ACHN (cell line): ENCODE data around the gene AGPAT4.
A peak's percentile ranks its signal among the peaks of the same experiment; 100 is the strongest.
"Not testable (repeated sequence)": the region's sequence is repeated elsewhere in the genome, so short reads cannot be mapped to it uniquely, and the experiment has no call there.

ENCODE experiments used
- DNase-seq: peaks from one replicate; pipeline ENCODE4 v3.0.0-alpha.2; 2015
- in situ Hi-C: cut with HindIII; loops from 2 replicates; pipeline ENCODE4 v1.10.0; 2017; ENCODE audit warnings: low sequenced_read_pairs, low pct_ligation_motif_present, low pct_unique_long_range_greater_than_20kb

Gene AGPAT4

DNA sequence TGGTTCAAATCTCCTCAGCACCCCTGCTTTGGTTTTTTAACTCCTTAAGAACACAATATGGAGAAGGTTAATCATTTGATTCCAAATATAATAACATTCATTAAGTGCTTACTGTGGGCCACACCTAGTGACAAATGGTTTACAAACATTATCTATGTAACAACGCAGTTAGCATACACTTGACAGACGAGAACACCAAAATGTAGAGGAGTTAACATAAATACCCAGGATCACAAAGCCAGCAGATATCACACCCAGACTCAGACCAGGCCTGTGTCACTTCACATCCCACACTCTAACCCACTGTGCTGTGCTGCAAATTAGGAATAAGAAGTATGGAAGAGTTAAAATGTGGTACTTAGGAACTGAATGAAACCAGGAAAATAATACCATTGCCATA, 82.9 kb downstream of the AGPAT4 start:
- DNase-seq: no peak
- in situ Hi-C loops: no loop called here

GRCh38 chr6:161189891-161190290, 84.0 kb downstream of the AGPAT4 start:
- in situ Hi-C loops: no loop called here
- no peak for DNase-seq

DNA sequence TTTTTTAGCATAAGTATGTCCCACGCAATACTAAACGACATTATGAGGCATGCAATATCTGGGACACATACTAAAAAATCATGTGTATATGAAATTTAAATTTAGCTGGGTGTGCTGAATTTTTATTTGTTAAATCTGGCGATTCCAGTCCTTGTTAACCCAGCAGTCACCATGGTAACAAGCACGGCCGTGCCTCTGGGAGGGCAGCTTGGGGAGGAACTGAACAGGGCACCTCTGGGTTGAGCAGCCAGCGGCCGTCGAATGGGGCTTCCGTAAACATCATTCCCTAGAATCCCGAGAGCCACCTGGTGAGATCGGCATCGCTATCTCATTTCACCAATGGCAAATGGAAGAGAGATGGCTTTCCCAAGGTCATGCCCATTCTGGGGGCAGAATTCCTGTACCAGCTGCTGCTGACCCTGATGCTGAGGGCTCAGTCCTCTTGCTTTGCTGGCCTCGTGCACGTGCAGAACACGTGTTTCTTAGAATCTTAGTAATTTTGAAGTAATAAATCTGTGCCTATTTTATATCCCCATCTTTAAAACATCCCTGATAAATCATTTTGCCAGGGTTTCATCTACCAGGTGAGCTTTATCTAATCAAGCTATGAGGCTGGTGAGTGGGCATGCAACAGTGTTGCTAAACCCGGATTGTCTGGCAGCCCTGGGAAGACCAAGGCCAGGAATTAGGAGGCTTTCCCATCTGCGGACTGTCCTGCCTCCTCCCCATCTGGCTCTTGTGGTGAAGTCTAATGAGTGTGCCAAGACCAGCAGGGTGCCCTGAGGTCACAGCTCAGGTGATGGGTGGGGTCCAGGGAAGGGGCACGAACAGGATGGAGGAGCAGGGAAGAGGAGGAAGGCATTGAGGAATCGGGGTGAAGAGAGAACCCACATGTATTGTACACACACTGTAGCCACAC, 85.1 kb downstream of the AGPAT4 start:
- in situ Hi-C loops: no loop called here
- DNase-seq: no peak

DNA sequence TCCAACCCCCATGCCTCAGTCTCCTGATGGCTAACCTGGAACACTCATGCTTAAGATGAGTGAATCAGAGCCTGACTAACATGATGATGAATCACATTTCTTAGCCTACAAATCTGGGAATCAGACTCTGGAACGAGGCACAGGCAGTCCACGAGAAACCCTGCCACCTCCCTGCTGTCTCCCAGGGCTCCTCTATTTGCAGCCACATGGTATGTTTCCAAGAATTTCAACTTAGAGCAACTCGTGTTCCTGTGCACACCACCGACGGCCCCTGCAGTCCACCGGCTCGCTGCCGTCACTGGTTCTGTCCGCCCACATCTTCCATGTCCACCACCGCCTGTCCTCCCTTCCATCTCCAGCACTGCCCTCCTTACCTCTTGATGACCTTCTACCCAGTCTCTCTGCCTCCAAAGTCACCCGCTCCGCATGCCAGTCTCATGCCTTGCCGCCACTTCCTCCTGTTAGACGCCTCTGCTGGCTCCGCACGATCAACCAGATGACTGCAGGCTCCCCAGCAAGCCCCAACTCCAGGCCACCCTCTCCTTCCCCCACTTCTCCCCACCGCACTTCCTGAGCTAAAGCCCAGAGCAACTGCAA, 87.6 kb downstream of the AGPAT4 start:
- in situ Hi-C loops: no loop called here
- DNase-seq: peak; percentile 95

DNA sequence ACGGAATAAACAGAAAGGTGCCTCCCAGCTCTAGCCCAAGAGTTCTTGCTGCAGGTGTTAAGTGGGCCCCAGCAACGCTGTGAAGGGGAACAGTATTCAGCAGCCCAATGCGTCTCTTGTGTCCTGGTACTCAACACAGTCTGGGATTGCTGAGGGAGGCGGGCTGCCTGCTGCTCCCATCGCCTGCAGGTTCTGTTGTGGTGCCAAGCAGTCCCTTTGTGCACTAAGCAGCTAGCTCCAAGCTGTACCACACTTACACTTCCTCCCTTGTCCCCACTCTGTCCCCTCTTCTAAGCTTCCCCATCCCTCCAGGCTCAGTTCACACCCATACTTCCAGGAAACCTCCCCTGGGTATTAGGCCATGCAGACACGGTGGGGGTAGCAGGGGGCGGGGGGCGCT, 92.7 kb downstream of the AGPAT4 start:
- no peak for DNase-seq
- in situ Hi-C loops: no loop called here

- in situ Hi-C loops, DNase-seq: not testable (repeated sequence)
These were observed 95.7 kb downstream of the AGPAT4 start for GRCh38 chr6:161178155-161178554.

DNA sequence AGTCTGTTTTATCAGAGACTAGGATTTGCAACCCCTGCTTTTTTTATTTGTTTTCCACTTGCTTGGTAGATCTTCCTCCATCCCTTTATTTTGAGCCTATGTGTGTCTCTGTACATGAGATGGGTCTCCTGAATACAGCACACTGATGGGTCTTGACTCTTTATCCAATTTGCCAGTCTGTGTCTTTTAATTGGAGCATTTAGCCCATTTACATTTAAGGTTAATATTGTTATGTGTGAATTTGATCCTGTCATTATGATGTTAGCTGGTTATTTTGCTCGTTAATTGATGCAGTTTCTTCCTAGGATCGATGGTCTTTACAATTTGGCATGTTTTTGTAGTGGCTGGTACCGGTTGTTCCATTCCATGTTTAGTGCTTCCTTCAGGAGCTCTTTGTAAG, 97.4 kb downstream of the AGPAT4 start:
- DNase-seq: not testable (repeated sequence)

DNA sequence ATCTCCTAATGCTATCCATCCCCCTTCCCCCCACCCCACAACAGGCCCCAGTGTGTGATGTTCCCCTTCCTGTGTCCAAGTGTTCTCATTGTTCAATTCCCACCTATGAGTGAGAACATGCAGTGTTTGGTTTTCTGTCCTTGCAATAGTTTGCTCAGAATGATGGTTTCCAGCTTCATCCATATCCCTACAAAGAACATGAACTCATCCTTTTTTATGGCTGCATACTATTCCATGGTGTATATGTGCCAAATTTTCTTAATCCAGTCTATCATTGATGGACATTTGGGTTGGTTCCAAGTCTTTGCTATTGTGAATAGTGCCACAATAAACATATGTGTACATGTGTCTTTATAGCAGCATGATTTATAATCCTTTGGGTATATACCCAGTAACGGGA, 101.1 kb downstream of the AGPAT4 start:
- in situ Hi-C loops, DNase-seq: not testable (repeated sequence)

More for the DNA sequence above, 97.4 kb downstream of the AGPAT4 start:
- in situ Hi-C loops: not testable (repeated sequence)

GRCh38 chr6:161171207-161171606, 102.7 kb downstream of the AGPAT4 start:
- DNase-seq: no peak
- in situ Hi-C loops: no loop called here

DNA sequence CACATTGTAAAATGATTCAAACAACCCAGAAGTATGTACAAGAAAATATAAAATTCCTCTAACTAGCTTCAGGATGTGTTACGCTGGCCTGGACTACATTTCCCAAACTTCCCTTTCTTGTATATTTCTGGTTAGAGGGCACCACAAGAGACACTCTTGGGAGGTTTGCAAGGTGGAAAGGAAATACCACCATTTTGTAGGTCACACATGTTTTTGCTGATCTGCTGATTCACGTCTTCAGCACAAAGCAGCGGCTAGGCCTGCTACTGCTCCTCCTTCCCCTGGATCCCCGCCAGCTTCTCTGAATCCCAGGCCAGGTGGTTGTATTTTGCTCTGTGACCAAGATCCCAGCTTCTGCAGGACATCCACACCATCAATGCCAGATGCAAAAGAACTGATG, 104.2 kb downstream of the AGPAT4 start:
- DNase-seq: peak; percentile 21
- in situ Hi-C loops: no loop called here

DNA sequence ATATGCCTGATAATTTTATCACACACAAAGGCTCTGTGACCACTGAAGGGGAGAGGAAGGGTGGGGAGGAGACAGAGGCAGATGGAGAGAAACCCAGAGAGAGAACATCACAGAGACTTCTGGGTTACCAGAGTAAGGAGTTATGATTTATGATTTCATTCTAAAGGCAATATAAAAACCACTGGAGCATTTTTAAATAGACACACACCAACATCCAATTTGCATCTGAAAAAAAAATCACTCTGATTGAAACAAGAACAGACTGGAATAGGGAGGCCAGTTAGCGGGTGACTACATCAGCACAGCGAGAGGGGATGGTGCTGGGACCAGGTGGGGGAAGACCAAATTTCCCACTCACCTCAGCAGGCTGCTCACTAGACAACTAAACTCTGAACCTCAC, 104.8 kb downstream of the AGPAT4 start:
- in situ Hi-C loops: no loop called here
- DNase-seq: no peak

- in situ Hi-C loops: no loop called here
- DNase-seq: peak; percentile 91
These were observed 105.5 kb downstream of the AGPAT4 start for GRCh38 chr6:161168281-161168891.

GRCh38 chr6:161166677-161167076, 107.2 kb downstream of the AGPAT4 start:
- in situ Hi-C loops: no loop called here
- DNase-seq: no peak

- DNase-seq: no peak
- in situ Hi-C loops: no loop called here
These were observed 107.7 kb downstream of the AGPAT4 start for GRCh38 chr6:161166176-161166575.

- in situ Hi-C loops: no loop called here
- no peak for DNase-seq
These were observed 109.7 kb downstream of the AGPAT4 start for GRCh38 chr6:161164182-161164625.

DNA sequence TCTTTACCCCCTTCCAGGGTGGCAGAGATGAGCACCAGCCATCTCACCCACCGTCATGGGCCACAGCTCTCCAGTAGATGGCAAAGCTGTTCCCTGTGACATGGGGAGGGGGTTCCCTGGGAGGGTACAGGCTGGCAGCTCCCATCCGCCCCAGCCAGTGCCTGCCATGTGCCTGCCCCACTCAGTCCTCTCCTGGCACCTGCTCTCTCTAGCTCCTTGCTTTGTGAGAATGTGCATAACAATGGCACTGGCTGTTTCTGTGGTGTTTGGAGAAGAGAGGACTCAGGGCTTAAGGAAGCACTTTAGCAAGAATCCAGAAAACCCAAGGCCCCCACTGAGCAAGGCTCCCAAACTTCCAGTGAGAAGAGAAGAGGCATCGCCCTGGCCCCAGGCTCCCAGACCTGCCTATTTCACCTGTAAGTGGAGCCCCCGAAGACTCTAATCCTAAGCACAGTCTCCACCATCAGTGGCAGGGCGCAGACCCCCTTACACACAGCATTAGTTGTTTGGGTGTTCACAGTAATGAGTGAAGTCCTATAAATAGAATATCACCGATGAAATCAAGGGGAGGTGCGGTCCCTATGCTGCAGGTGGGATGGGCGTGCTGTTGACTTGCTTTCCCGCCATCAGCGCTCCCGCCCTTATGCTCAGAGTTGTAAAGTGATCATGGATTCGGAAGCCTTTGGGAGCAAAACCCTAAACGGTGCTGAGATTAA, 110.2 kb downstream of the AGPAT4 start:
- no peak for DNase-seq

DNA sequence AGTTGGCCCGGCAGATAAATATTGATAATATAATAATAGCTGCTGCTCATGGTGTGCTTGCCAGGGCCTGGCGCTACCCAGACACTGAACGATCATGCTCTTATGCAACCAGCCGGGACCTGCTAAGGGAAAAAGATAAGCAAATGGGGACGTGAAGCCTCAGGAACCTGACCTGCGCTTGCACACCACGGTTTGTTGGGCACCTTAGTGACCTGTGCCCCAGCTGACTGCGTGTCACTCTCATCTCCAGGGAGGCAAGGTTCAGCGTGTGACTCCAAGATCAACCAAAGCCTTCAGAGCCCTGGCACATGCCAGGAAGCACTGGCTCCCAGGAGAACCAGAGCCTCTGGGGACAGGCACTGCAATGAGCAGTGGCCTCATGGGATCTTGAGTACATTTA, 111.1 kb downstream of the AGPAT4 start:
- no peak for DNase-seq
- in situ Hi-C loops: no loop called here

More for the DNA sequence above, 110.2 kb downstream of the AGPAT4 start:
- in situ Hi-C loops: no loop called here

- in situ Hi-C loops: no loop called here
- DNase-seq: peak; percentile 16
These were observed 111.8 kb downstream of the AGPAT4 start for GRCh38 chr6:161161889-161162624.
